Neuron (in vitro differentiated cells): Measurements from ENCODE around the gene ELF5.

Experiments used
- H2AFZ ChIP-seq: one replicate; pipeline ENCODE4 v1.6.1; 2013; ENCODE audit warnings: low read depth, mild to moderate bottlenecking, inconsistent platforms, low read length, moderate library complexity
- H3K27me3 ChIP-seq: one replicate; pipeline ENCODE4 v1.6.1; 2013; ENCODE audit warnings: low read length; ENCODE audit not compliant: insufficient read depth
- H3K36me3 ChIP-seq: one replicate; pipeline ENCODE4 v1.6.1; 2013; ENCODE audit warnings: low read length; ENCODE audit not compliant: insufficient read depth
- H3K4me1 ChIP-seq: one replicate; pipeline ENCODE4 v1.6.1; 2013; ENCODE audit warnings: low read length; ENCODE audit not compliant: insufficient read depth
- H3K4me3 ChIP-seq: 2 replicates; pipeline ENCODE4 v1.5.1; 2013; ENCODE audit warnings: mild to moderate bottlenecking, low read length, moderate library complexity
- H3K9me3 ChIP-seq: one replicate; pipeline ENCODE4 v1.6.1; 2013; ENCODE audit warnings: low read length

ELF5 gene

DNA sequence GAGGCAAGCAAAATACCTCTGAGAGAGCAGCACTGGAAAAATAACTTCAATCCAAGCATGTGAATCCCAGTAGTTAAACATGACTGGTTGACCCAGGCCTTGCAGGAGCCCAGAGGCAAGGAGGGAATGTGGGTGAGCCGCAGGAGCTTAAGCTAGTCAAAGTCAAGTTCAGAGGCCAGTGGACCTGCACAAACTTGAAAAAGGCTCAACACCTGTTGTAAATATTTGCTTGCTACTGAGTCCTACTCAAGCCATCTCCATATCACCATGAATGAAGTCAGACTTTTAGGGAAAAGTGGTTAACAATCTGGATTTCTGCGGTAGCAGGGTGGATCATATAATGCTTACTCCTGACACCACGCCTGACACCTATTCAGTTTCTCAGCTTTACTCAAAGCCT is 79.7 kb downstream of the ELF5 start:
- Histone ChIP-seq H3K27me3 (no peaks in the 10 kb centered on the region), H3K4me3 (no peak overlapping the region), H3K4me1 (no peaks in the 10 kb centered on the region), H2AFZ (no peak overlapping the region), H3K9me3 (no peaks in the 10 kb centered on the region), H3K36me3 (no peaks in the 10 kb centered on the region)

- Histone ChIP-seq H3K4me1 (no peaks in the 10 kb centered on the region), H3K27me3 (no peaks in the 10 kb centered on the region), H2AFZ (no peak overlapping the region), H3K9me3 (no peaks in the 10 kb centered on the region), H3K36me3 (no peaks in the 10 kb centered on the region), H3K4me3 (no peak overlapping the region)
Measured at GRCh38 chr11:34432822-34433221, 80.8 kb downstream of the ELF5 start.

- Histone ChIP-seq H3K36me3 (no peaks in the 10 kb centered on the region), H3K27me3 (no peaks in the 10 kb centered on the region), H2AFZ (no peak overlapping the region), H3K4me3 (no peak overlapping the region), H3K9me3 (no peaks in the 10 kb centered on the region), H3K4me1 (no peaks in the 10 kb centered on the region)
Measured at GRCh38 chr11:34431979-34432378, 81.6 kb downstream of the ELF5 start.
